Measurements from ENCODE around the gene BMAL1. TPM values are rescaled to one million over a fixed set of nuclear protein-coding genes. Genes with fewer than 3 reads are reported as not detected.
A peak's percentile ranks its signal among the peaks of the same experiment; 100 is the strongest.
"Not testable (repeated sequence)": the region's sequence is repeated elsewhere in the genome, so short reads cannot be mapped to it uniquely, and the experiment has no call there.

BMAL1 gene
- total RNA-seq, 1 experiment from 2014 or later: 15.3 TPM

DNA sequence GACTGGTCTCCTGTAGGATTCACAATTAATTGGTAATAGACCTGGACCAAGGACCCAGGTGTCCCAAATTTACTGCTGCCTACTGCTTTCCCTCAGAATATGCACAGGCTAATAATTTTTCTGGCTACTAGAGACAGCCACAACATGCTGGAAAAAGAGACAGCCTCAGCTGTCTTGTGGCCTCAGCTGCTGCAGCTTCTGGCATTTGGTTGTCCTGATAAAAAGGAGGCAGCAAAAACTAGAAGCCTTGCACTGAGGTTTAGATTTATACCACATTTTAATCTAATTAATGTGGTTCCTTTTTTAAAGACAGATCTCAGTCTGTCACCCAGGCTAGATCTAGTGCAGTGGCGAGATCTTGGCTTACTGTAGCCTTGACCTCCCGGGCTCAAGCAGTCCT is 95.6 kb downstream of the BMAL1 start:
- Histone ChIP-seq H3K4me1 (no peaks in the 10 kb centered on the region), H3K4me3 (no peak overlapping the region), H3K27me3 (no peaks in the 10 kb centered on the region), H3K9me3 (replicated peaks) (no peaks in the 10 kb centered on the region), H3K36me3 (peaks cover 5% of the 10 kb centered on the region; the same call in 1 of the 2 replicates), H3K27ac (no peak overlapping the region)
- DNase-seq: no peak

DNA sequence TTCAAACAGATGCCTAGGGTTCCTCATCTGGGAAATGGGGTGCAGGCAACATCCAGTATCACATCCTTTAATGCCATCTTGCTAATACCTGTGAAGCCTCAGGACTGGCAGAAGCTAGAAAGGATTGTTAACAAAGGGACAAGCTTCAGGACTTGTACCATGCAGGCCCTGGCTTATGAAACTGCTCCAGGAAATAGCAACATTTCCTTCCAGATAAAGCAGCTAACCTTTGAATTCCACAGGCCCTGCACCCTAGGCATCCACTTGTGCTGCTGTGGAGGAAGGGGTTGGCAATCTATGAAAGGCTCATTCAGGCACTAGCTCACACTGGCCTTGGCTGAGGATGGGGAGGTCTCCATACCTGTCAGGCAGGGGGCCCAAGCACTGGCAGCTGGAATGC is 98.2 kb downstream of the BMAL1 start:
- DNase-seq: no peak
- H3K27ac ChIP-seq: no peak overlapping the region
- H3K4me3 ChIP-seq: no peak overlapping the region
- no peaks in the 10 kb centered on the region for H3K9me3 ChIP-seq (replicated peaks)
- H3K4me1 ChIP-seq: no peaks in the 10 kb centered on the region
- H3K36me3 ChIP-seq: peaks cover 5% of the 10 kb centered on the region; the same call in 1 of the 2 replicates
- H3K27me3 ChIP-seq: no peaks in the 10 kb centered on the region

DNA sequence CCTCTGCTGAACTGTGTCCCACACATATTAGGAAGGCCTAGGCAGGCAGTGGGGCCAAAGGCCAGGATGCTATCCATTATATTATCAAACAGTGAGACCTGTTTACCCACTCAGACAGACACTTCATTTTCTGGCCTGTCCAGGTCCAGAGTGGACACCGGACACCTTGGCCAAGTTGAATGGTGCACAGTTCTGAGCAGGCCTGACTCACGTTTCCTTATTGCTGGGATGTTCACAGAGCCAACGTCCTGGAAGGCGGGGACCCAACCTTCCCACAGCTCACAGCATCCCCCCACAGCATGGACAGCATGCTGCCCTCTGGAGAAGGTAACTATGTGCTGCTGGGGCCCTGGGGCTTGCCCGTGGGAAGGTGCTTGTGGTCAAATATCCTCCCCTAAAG is 98.8 kb downstream of the BMAL1 start:
- H3K27me3 ChIP-seq: no peaks in the 10 kb centered on the region
- H3K4me1 ChIP-seq: no peaks in the 10 kb centered on the region
- peaks cover 5% of the 10 kb centered on the region; the same call in 1 of the 2 replicates for H3K36me3 ChIP-seq
- no peak for DNase-seq
- H3K4me3 ChIP-seq: no peak overlapping the region
- H3K27ac ChIP-seq: no peak overlapping the region
- H3K9me3 ChIP-seq (replicated peaks): no peaks in the 10 kb centered on the region

DNA sequence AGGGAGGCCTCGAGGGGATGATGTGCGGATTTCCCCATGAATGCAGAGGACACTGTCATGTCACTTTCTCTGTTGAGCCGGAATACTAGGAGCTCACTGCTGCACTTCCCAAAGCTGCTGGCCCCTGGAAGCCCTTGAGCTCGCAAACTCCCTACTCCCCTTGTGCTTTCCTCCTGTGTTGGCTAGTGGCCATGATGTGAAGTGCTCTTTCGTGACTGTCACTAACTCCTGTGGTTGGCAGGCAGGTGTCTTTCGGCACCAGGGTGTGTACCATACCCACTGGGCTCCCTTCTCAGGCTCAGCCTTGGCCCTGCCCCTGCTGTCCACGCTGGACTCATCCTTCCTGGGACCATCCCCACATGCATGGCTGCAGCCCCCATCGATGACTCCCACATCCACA is 99.2 kb downstream of the BMAL1 start:
- Histone ChIP-seq H3K4me1 (no peaks in the 10 kb centered on the region), H3K36me3 (peaks cover 5% of the 10 kb centered on the region; the same call in 1 of the 2 replicates), H3K27ac (no peak overlapping the region), H3K27me3 (no peaks in the 10 kb centered on the region), H3K4me3 (no peak overlapping the region), H3K9me3 (replicated peaks) (no peaks in the 10 kb centered on the region)
- DNase-seq: no peak

DNA sequence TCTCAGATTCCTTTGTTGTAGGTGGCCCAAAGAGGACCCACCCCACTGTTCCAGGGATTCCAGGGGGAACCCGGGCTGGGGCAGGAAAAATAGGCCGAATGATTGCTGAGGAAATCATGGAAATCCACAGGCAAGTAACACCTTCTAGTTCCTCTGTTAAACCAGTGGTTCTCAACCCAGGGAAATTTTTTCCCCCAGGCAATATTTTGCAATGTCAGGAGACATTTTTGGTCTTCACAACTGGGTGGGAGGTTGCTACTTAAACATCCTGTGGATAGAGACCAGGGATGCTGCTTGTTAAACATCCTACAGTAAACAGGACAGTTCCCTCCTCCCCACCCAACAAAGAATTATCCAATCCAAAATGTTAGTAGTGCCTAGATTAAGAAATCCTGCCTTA is 100.7 kb downstream of the BMAL1 start:
- Histone ChIP-seq H3K27ac (no peak overlapping the region), H3K36me3 (peaks cover 3% of the 10 kb centered on the region; the same call in 1 of the 2 replicates), H3K27me3 (no peaks in the 10 kb centered on the region), H3K9me3 (replicated peaks) (no peaks in the 10 kb centered on the region), H3K4me1 (no peaks in the 10 kb centered on the region), H3K4me3 (no peak overlapping the region)
- no peak for DNase-seq

DNA sequence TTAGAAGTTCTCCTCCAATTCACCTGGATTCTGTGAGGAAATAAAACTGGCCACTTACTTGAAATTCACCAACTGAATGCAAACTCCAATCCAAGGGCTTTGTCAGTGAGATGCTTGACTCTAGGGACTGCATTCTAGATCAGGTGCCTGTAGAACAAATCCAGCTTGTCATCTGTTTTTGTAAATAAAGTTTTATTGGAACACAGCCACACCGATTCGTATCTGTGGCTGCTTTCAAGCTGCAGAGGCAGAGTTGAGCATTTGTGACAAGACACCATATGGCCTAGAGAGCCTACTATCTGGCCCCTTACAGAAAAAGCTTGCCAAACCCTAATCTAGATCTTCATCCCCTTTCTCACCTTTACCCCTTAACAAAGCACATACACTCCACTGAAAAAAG is 103.1 kb downstream of the BMAL1 start:
- H3K4me1 ChIP-seq: no peaks in the 10 kb centered on the region
- no peaks in the 10 kb centered on the region for H3K27me3 ChIP-seq
- no peak for DNase-seq
- no peaks in the 10 kb centered on the region for H3K9me3 ChIP-seq (replicated peaks)
- no peaks in the 10 kb centered on the region; the same call in 1 of the 2 replicates for H3K36me3 ChIP-seq
- no peak overlapping the region for H3K4me3 ChIP-seq
- no peak overlapping the region for H3K27ac ChIP-seq

DNA sequence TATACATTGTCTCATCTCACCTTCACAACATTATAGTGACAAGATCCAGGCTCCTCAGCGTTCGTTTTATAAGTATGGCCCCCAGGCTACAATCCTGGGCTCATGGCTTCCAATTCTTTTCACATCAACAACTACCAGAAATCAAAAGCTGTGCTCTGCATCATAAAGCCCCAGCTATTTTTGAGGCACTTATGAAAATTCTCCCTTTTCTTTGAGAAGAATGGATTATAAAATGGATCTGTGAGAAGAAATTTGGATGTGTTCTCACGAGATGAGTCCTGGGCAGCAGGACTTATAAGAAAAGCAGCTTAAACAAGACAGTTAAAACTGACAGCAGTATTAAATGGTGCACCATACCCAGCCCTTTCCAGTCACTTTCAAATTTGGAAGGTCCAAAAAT is 105.2 kb downstream of the BMAL1 start:
- no peak overlapping the region for H3K27ac ChIP-seq
- no peak overlapping the region for H3K4me3 ChIP-seq
- H3K9me3 ChIP-seq (replicated peaks): no peaks in the 10 kb centered on the region
- no peaks in the 10 kb centered on the region for H3K4me1 ChIP-seq
- H3K27me3 ChIP-seq: no peaks in the 10 kb centered on the region
- no peak for DNase-seq
- peaks cover 7% of the 10 kb centered on the region for H3K36me3 ChIP-seq

DNA sequence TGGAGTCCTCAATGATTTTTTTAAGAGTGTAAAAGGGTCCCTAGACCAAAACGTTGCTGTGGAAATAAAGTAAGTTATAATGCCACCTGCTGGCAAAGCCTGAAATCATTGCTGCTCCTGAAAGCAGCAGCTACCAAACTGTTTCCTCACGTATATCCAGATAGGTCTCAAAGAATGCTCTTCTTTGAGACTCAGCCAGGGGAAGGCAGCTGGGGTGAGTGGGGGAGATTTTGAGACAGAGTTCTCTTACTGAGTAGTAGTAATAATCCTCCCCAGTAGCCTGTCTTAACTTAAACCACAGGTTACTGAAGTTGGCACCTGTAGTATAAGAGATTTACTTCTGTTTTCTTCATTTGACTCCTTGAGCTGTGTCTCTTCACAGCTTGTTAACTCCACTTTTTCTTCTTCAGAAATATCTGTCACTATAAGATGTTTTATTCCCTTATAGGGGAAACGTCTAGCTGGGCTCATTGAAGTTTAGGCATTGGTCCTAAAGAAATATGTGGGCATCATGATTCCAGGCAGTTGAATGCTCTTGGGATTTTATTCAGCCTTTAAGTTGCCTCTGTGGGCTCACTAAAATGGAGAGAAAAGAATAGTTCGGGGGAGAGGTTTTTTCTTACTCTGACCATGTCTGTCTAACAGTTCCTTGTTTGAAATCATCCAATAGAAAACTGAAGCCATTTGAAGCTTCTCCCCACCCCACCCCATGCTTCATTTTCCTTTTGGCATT is 107.5 kb downstream of the BMAL1 start:
- Histone ChIP-seq H3K4me1 (no peaks in the 10 kb centered on the region), H3K27ac (no peak overlapping the region), H3K4me3 (no peak overlapping the region), H3K9me3 (replicated peaks) (no peaks in the 10 kb centered on the region), H3K36me3 (peaks cover 7% of the 10 kb centered on the region), H3K27me3 (no peaks in the 10 kb centered on the region)
- peak; percentile 38 to 68 for DNase-seq

DNA sequence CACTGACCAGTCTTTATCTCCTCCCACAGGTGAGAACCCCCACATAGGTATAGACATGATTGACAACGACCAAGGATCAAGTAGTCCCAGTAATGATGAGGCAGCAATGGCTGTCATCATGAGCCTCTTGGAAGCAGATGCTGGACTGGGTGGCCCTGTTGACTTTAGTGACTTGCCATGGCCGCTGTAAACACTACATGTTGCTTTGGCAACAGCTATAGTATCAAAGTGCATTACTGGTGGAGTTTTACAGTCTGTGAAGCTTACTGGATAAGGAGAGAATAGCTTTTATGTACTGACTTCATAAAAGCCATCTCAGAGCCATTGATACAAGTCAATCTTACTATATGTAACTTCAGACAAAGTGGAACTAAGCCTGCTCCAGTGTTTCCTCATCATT is 109.0 kb downstream of the BMAL1 start:
- no peak overlapping the region for H3K27ac ChIP-seq
- H3K4me1 ChIP-seq: no peaks in the 10 kb centered on the region
- H3K27me3 ChIP-seq: no peaks in the 10 kb centered on the region
- peaks cover 10% of the 10 kb centered on the region for H3K36me3 ChIP-seq
- no peak for DNase-seq
- H3K4me3 ChIP-seq: no peak overlapping the region
- H3K9me3 ChIP-seq (replicated peaks): no peaks in the 10 kb centered on the region

DNA sequence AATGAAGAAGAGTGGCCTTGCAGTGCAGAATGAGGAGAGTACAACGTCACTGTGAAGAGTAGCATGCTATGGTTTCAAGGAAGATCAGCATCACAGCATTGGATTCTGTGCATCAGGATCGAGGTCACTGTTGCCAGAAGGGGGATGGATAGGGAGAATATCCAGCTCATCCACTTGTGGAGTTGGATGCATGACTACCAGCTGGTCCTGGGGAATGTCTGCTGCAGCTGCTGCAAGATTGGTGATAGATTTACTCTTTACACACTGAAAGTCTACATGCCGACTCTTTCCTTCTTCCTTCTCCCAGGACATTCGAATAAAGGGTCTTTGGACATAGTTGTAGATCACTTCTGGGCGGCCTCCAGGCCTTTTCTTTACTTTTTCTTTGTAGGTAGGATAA is 111.2 kb downstream of the BMAL1 start:
- Histone ChIP-seq H3K27ac (no peak overlapping the region), H3K36me3 (peaks cover 10% of the 10 kb centered on the region), H3K9me3 (replicated peaks) (no peaks in the 10 kb centered on the region), H3K4me3 (no peak overlapping the region), H3K27me3 (no peaks in the 10 kb centered on the region), H3K4me1 (no peaks in the 10 kb centered on the region)
- no peak for DNase-seq

DNA sequence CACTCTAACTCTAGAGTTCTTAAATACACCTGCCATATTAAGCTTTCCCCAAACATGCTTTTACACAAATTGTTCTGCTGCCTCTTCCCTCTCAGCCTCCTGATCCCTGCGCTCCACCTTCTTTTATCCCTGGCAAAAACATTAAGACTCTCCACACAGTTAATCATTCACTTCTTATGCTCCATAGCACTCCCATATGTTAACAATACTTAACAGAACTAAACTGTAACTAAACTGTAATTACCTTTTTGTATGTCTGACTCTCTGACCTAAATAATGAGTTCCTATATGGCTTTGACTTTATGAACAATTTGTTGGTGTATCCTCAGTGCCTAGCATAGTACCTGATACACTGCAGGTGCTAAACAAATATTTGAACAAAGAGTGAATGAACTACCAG is 113.6 kb downstream of the BMAL1 start:
- H3K36me3 ChIP-seq: peaks cover 9% of the 10 kb centered on the region

DNA sequence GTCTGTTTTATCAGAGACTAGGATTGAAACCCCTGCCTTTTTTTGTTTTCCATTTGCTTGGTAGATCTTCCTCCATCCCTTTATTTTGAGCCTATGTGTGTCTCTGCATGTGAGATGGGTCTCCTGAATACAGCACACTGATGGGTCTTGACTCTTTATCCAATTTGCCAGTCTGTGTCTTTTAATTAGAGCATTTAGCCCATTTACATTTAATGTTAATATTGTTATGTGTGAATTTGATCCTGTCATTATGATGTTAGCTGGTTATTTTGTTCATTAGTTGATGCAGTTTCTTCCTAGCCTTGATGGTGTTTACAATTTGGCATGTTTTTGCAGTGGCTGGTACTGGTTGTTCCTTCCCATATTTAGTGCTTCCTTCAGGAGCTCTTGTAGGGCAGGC is 120.7 kb downstream of the BMAL1 start:
- H3K27me3 ChIP-seq; H3K4me3 ChIP-seq; DNase-seq; H3K4me1 ChIP-seq; H3K27ac ChIP-seq; H3K9me3 ChIP-seq (replicated peaks): not testable (repeated sequence)
- peaks cover 22% of the 10 kb centered on the region for H3K36me3 ChIP-seq

More for the DNA sequence above, 113.6 kb downstream of the BMAL1 start:
- Histone ChIP-seq H3K27ac (no peak overlapping the region), H3K27me3 (no peaks in the 10 kb centered on the region), H3K4me1 (no peaks in the 10 kb centered on the region), H3K9me3 (replicated peaks) (no peaks in the 10 kb centered on the region), H3K4me3 (no peak overlapping the region)
- no peak for DNase-seq

DNA sequence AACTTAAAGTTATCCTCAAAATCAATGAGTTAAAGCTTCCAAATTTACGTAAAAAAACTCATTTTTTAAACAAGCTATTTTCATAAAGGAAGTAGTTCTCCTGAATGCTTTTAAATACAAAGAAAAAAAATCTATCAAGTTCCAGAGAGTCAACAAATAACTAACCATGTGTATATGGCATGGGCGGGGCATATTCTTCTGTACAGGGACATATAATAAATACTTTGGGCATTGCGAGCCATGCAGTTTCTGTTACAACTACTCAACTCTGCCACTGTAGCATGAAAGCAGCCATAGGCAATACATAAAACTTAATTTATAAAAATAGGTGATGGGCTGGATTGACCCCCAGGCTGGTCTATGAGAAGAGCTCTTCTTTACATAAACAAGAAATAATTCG is 127.6 kb downstream of the BMAL1 start:
- H3K9me3 ChIP-seq (replicated peaks): 0 out of 2 replicates have a peak, but pooled peaks cover 5% of the 10 kb centered on the region

DNA sequence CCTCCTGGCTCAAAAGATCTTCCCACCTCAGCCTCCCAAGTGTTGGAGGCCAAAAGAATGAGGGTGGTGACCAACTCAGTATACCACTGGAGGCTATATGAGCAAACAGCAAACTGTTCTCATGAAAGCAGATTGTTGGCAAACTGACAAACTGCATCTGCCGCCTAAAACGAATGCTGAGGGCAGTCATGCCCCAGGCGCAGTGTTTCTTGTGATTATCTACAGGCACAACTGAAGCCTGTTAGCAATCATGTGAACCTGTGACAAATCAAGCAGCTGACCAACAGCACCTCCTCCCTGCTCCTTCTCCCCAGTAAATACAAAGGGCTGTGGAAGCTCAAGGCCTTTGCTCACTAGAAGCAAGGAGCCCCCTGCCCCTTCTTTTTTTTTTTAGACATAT is 137.6 kb downstream of the BMAL1 start:
- H3K36me3 ChIP-seq: peaks cover 18% of the 10 kb centered on the region
- no peak overlapping the region for H3K27ac ChIP-seq

More for the DNA sequence above, 127.6 kb downstream of the BMAL1 start:
- DNase-seq: no peak
- Histone ChIP-seq H3K27ac (no peak overlapping the region), H3K27me3 (no peaks in the 10 kb centered on the region), H3K4me1 (no peaks in the 10 kb centered on the region), H3K36me3 (peaks cover 31% of the 10 kb centered on the region), H3K4me3 (no peak overlapping the region)

DNA sequence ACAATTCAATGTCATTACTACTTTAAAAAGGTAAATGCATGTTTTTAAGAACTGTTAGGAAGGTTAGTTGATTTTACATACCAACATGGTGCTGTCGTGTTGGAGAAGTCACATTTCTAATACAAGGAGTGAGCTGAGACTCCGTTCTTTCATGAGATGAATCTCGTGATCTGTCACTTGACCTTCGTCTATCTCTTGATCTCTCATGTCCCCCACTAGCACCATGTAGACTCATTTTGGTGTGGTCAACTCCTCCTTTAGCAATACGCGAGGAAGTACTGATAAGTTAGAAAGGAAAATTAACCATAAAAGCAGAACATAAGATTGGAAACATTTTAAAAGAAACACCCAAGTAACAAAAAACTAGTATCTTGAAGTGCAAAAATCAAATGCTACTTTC is 144.0 kb downstream of the BMAL1 start:
- no peak overlapping the region for H3K4me3 ChIP-seq
- H3K4me1 ChIP-seq: peaks cover 9% of the 10 kb centered on the region

More for the DNA sequence above, 137.6 kb downstream of the BMAL1 start:
- H3K27me3 ChIP-seq: no peaks in the 10 kb centered on the region
- H3K9me3 ChIP-seq (replicated peaks): no peaks in the 10 kb centered on the region
- DNase-seq: peak; percentile 18 to 19
- H3K4me1 ChIP-seq: no peaks in the 10 kb centered on the region
- H3K4me3 ChIP-seq: no peak overlapping the region

DNA sequence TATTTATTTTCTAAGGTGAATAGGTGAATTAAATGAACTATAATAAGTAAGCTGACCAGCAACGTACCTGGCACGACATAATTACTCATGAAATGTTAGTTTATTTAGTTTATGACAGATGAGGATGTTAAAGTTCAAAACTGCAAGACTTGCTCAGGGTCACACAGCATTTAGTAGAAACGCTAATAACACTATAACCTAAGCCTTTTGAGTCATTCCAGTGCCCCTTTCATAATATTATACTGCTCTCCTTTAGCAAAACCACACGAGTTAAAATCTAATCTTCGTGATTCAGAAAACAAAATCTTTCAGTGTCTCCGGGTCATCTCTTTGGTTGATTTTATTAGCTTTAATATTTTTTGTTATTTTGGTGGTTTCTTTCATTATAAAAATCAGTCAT is 145.8 kb downstream of the BMAL1 start:
- peaks cover 9% of the 10 kb centered on the region for H3K4me1 ChIP-seq
- H3K36me3 ChIP-seq: peaks cover 3% of the 10 kb centered on the region; the same call in 1 of the 2 replicates
- H3K27me3 ChIP-seq: no peaks in the 10 kb centered on the region
- H3K4me3 ChIP-seq: no peak overlapping the region
- no peaks in the 10 kb centered on the region for H3K9me3 ChIP-seq (replicated peaks)
- no peak for DNase-seq
- H3K27ac ChIP-seq: no peak overlapping the region; the same call in 1 of the 2 replicates

More for the DNA sequence above, 144.0 kb downstream of the BMAL1 start:
- Histone ChIP-seq H3K36me3 (peaks cover 3% of the 10 kb centered on the region), H3K9me3 (replicated peaks) (no peaks in the 10 kb centered on the region), H3K27me3 (no peaks in the 10 kb centered on the region), H3K27ac (no peak overlapping the region)
- DNase-seq: no peak
